ENCODE data around the gene SHC3.

DNA sequence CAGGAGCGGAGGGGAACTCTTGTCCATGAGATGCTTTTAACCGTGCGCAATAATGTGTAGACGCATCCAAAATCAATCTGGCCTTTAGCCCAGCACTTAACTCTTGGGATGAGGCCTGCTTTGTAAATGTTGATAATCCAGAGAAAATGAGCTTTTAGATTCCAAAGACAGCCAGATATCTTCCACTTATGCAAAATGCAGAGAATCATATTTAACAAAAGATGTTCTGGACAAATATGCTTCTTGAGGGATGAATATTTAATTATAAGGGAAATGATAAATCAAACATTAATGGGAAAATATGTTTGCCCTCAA is 181.7 kb downstream of the SHC3 start:
- TF ChIP-seq, protein P1, sequence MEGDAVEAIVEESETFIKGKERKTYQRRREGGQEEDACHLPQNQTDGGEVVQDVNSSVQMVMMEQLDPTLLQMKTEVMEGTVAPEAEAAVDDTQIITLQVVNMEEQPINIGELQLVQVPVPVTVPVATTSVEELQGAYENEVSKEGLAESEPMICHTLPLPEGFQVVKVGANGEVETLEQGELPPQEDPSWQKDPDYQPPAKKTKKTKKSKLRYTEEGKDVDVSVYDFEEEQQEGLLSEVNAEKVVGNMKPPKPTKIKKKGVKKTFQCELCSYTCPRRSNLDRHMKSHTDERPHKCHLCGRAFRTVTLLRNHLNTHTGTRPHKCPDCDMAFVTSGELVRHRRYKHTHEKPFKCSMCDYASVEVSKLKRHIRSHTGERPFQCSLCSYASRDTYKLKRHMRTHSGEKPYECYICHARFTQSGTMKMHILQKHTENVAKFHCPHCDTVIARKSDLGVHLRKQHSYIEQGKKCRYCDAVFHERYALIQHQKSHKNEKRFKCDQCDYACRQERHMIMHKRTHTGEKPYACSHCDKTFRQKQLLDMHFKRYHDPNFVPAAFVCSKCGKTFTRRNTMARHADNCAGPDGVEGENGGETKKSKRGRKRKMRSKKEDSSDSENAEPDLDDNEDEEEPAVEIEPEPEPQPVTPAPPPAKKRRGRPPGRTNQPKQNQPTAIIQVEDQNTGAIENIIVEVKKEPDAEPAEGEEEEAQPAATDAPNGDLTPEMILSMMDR (conservative IDR thresholded peaks at IDR 0.05 in 1 of 2, IDR thresholded peaks at IDR 0.05 in 1 of 2; ENCODE audit: low read depth in 1 of 2, low read length in 2 of 2): no peak
- TF ChIP-seq EZH2 (IDR thresholded peaks at IDR 0.05; ENCODE audit: low read length, missing control alignments): no peak
